ENCODE results near the gene RNU6-1.

RNU6-1 gene

DNA sequence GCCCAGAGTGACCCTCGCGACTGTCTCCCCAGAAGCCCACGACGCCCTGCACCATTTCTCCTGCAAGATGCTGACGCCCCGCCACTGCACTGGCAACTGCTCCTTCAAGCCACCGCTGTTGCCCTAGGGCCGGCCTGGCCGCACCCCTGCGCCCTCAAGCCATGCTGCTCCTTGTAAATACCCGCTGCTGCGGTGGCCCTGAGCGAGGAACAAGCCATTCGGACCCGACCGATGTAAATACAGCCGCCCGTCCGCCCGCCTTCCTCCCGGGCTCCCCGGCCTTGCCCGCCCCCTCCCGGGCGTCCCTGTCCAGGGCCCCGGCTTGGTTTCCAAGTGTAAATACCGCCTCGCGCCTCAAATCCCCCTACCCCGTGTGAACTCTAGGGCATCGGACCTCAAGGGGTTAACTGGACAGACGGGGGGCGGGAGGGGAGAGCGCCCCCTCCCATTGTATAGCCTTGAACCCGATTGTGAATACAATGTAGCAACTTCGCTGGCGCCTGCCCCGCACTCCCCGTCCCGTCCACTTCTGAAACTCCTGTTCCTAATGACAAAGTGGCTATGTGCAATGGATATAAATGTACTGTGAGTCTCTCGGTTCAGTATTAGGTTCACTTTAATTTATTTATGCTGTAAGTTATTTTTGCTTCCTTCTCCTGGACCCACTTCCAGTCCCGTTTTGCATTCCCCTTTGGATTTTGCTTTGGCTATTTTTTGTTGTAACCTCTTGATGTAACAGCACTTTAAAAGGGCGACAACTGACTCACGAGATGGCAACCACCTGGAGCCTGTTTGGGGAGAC, 5.9 kb downstream of the RNU6-1 start:
- DNase-seq (ENCODE audit: low read depth in 2 of 2), result no peak

DNA sequence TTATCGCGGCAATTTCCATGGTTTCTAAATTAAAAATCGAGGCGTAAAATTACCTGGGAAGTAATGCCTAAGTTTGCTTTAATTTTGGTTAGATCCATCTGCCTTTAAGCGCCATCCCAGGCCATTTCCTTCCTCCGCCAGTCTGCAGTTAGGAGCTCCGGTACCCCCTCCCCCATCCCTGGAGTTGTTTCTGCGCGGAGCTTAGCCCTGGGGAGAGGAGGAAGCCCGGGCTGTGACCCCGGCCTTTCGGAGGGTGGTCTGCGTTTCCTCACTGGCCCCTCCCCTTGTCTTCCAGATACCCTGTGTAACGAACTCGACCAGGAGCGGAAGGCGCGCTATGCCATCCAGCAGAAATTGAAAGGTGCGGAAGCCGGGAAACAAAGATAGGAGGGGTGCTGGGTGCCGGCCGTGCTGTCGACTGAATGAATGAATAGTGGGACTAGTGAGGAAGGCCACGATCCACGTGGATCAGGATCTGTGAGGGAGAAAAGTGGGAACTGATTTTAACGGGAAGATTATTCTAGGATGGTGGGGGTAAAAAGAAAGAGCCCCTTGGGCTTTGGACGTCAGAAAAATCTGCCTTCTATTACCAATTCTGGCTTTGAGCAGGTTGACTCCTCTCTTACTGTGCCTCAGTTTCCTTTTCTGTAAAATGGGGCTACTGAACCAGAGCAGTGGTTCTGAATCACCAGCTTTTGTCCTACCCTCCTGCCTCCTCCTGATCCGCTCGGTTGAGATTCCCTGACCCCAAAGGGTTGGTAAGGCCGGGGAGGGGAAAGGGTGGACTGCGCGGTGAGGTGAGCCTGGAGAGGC, 6.7 kb downstream of the RNU6-1 start:
- DNase-seq (ENCODE audit: low read depth in 2 of 2), result no peak

DNA sequence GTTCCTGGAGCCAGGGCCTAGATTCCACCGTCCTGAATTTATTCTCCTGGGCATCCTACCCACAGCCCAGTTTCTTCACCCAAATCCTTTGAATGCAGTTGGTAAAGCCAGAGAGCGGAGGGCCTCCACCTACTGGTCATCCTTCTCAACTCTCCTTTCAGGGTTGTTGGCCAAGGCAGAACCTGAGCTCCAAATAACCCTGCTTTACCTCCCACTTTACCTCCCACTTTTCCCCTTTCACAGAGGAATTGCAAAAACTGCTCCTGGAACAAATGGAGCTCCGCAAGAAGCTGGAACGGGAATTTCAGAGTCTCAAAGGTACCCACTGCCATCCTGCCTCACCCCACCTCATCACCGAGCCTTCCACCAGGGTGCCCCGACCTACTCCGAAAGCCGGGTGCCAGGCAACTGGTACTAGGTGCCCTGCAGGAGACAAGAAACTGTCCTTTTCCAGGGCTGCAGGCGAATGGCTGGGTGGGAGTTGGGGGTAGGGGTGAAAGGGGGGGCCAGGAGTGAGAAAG, 7.8 kb downstream of the RNU6-1 start:
- DNase-seq (ENCODE audit: low read depth in 2 of 2), result no peak

DNA sequence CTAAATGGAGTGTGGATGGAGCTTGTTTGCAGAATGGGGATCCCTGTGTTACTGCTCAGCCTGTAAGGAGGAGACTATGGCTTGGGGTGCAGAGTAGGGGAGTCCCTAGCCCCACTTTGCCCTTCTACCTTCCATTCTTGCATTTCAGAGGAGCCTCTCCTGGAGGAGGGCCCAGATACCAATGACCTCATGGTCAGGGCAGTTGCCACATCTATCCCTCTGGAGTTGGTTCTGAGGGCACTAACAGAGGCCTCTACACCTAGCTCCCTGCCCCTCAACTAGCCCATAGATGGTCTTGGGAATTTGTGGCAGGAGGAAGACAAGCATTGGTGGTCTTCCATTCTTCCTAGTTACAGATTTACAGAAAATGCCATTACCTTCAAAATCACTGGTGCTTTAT, 8.5 kb downstream of the RNU6-1 start:
- DNase-seq (ENCODE audit: low read depth in 2 of 2), result no peak

DNA sequence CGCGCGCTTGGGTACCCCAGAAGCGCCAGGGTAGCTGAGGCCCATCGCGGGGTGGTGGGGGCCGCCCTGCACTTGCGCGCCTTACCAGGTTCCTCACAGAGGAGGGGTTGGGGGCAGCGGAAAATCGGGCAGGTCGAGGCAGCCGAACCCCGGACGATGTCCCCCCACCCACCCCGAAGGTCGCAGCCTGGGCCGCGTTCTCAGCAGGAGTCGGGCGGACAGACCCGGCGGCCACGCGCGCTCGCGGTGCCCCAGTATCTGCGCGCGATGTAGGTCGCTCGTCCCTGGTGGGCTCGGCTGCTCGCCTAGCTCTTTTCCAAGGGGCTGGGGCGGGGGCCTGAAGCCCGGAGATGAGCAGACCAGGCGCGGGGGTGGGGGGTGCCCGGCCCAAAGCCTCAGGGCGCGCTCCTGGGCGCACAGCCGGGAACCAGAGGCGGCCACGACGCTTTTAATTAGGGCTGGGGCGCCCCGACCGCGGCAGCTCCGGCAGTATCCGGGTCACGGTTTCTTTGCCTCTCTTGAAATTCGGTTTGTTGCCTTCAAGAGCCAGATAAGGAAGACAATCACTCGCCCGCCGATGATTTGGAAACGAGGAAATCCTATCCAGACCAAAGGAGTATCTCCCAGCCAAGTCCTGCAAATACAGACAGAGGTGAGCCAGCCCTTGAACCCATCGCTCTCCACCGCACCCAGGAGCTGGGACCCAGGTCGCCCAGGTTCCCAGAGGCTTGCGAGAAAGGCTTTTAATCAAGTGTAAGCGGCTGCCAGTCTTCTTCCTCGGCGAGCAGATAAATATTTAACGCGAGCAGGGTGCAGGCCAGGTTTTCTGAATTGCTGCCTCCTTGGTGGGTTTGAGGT, 10.0 kb downstream of the RNU6-1 start:
- DNase-seq (ENCODE audit: low read depth in 2 of 2), result no peak

DNA sequence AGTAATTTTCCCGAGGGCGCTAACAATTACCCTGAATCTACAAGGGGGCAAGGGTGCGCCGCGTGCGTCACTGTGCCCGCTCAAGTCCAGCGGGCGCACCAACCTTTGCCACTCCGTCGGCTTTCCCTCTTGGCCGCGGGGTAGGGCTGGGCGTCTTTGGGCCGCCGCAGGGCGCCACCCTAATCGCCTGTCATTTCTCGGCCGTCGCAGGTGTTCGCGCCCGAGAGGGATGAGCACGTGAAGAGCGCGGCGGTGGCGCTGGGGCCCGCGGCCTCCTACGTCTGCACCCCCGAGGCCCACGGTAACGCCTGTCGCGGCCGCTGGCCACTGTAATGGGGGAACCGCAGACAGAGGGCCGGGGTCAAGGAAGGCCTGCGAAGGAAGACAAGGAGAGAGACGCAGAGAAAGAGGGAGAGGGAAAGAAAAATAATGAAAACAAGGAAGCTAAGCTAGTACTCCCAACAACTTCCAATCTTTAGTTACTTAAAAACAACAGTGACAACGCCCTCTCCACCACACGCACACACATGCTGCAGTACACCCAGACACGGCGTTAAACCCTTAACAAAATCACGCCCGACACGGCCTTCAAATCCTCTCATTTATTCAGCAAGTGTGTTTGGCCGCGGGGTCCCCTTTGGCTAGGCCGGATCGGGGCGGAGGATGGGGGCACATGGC, 10.7 kb downstream of the RNU6-1 start:
- DNase-seq (ENCODE audit: low read depth in 2 of 2), result no peak

DNA sequence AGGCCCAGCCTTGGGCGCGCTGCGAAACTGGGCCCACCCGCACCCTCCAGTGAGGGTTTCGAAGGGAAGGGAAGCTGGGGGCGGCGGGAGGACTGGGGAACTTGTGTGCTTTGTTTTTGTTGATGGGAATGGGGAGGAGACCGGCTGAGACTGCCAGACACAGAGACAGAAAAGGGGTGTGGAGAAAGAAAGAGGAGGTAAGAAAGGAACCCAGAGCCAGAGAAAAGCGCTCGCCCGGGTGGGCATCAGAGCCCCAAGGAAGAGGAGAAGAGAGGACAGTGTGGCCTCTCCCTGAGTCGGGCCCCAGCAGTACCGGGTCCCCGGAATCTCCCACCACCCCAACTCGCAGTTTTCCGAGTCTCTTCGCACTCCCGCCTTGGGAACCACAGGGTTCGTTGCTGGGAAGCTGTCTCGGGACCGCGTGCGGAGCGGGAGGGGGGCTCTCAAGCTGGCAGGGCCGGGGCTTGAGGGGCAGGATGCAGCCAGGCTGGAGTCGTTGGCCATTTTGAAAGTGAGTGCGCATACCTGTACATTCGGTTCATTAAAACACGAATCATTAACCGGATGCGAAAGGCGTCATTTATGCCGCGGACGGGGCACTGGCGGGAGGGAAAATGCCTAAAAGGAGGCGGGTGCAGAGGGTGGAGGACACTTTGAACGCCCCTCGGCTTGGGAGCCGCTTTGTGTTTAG, 11.4 kb downstream of the RNU6-1 start:
- no peak for DNase-seq (ENCODE audit: low read depth in 2 of 2)

DNA sequence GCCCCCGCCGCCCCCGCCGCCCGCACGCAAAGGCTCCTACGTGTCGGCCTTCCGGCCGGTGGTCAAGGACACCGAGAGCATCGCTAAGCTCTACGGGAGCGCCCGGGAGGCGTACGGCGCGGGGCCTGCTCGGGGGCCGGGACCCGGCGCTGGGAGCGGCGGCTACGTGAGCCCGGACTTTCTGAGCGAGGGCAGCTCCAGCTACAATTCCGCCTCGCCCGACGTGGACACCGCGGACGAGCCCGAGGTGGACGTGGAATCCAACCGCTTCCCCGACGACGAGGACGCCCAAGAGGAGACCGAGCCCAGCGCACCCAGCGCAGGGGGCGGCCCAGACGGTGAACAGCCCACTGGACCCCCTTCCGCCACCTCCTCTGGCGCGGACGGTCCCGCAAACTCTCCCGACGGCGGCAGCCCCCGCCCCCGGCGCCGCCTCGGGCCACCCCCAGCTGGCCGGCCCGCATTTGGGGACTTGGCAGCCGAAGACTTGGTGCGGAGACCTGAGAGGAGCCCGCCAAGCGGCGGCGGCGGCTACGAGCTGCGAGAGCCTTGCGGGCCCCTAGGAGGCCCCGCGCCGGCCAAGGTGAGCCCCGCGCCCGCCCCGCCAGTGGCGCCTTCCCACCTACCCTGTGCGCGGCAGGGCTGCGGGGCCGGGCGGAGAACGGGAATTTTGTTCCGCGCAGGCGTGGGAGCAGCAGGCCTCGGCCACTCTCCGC, 12.1 kb downstream of the RNU6-1 start:
- no peak for DNase-seq (ENCODE audit: low read depth in 2 of 2)

DNA sequence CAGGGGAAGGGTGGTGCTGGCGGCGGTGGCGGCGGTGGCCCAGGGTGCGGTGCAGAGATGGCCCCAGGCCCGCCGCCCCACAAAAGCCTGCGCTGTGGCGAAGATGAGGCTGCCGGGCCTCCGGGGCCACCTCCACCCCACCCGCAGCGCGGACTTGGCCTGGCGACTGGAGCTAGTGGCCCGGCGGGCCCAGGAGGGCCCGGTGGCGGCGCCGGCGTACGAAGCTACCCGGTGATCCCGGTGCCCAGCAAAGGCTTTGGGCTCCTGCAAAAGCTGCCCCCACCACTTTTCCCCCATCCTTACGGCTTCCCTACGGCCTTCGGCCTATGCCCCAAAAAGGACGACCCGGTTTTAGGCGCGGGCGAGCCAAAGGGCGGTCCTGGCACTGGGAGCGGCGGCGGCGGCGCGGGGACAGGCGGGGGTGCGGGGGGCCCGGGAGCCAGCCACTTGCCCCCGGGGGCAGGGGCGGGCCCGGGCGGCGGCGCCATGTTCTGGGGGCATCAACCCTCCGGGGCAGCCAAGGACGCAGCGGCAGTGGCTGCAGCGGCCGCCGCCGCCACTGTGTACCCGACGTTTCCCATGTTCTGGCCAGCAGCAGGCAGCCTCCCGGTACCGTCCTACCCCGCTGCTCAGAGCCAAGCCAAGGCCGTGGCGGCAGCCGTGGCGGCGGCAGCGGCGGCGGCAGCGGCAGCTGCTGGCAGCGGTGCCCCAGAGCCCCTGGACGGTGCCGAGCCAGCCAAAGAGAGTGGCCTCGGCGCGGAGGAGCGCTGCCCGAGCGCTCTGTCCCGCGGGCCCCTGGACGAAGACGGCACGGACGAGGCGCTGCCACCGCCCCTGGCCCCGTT, 12.9 kb downstream of the RNU6-1 start:
- DNase-seq (ENCODE audit: low read depth in 2 of 2), result no peak

DNA sequence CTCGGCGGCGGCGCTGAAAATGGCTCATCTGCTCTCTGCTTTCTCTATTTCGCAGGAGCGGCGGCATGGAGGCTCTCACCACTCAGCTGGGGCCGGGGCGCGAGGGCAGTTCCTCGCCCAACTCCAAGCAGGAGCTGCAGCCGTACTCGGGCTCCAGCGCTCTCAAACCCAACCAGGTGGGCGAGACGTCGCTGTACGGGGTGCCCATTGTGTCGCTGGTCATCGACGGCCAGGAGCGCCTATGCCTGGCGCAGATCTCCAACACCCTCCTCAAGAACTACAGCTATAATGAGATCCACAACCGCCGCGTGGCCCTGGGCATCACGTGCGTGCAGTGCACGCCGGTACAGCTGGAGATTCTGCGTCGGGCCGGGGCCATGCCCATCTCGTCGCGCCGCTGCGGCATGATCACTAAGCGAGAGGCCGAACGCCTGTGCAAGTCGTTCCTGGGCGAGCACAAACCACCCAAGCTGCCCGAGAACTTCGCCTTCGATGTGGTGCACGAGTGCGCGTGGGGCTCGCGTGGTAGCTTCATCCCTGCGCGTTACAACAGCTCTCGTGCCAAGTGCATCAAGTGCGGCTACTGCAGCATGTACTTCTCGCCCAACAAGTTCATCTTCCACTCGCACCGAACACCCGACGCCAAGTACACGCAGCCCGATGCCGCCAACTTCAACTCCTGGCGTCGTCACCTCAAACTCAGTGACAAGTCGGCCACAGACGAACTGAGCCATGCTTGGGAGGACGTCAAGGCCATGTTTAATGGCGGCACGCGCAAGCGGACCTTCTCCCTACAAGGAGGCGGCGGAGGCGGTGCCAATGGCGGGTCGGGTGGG, 13.7 kb downstream of the RNU6-1 start:
- no peak for DNase-seq (ENCODE audit: low read depth in 2 of 2)

DNA sequence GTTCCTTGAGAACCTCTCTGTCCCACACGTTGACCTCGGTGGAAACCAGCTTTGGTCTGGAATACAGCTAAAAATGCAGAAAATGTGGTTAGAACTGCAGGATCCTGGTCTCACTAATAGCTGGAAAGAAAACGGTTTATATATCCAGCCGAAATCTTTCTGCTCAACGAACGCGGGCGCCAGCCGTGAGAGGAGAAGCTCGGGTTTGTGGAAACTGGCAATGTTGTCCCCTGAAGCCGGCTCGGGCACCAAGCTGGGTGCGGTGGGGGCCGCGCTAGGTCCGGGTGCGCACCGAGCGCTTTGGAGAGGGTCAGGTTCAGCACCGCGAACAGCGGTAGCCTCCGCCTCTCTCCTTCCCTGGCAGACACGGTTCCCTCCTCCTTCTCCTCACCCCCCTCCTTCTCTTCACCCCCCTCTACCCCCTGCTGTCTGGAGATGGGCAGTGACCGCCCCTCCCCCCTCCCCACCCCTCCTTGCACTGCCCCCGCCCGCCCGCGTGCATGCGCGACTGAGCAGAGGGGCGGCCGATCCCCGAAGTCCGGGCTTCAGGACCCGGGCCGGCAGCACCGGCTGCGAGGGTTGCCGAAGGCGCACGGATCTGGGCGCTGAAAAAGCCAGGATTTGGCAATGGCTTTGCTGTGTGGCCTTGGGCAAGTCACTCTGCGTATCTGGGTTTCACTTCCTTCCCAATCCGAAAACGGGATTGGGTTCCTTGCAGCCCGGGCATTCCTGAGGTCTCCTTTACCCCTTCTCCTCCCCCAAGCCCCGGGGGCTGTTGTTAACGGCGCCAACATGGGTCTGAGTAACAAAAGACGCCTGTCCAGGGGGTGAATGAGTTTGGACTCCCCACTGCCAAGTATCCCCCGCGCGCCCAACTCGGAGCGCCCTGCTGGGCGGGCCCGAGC, 14.6 kb downstream of the RNU6-1 start, which contains the start of gene SKOR1:
SKOR1 (plus strand) TSS at position 534 of the 905 bp plus-strand sequence; CDS start at position 628, 94 bp downstream.
- DNase-seq (ENCODE audit: low read depth in 2 of 2), result no peak

DNA sequence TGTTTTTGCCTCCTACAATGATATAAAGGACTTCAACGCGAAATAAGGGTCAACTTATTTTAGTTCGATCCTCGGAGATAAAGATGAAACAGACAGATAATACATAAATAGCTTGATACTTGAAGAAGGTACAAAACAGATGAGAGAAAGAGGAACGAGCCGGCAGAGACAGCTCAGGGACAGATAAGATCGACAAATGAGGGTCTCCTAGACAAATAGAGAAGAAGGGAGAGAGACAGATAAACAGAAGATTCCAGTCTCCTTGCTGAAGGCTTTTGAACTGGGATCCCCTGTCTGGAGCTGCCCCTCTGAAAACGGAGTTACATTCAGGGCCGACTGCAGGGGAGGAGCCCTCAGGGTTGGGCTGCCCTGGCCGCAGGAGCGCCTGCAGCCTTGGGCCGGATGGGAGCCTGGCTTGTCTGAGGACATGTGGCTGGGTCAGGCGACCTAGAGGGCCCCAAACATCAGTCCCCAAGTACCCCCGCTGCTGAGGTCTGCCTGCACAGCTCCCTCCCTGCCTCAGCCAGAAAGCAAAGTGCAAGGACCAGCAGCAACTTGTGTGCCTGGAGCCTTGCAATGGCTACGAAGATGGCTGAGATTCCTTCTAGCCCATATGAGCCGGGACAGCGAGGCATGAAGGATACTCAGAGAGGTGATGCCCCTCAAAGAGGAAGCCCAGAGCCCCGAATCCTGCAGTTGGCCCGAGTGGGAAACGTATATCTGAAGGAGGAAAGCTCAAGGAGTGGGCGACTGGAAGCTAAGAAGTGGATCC, 15.5 kb downstream of the RNU6-1 start:
- DNase-seq (ENCODE audit: low read depth in 2 of 2), result no peak

DNA sequence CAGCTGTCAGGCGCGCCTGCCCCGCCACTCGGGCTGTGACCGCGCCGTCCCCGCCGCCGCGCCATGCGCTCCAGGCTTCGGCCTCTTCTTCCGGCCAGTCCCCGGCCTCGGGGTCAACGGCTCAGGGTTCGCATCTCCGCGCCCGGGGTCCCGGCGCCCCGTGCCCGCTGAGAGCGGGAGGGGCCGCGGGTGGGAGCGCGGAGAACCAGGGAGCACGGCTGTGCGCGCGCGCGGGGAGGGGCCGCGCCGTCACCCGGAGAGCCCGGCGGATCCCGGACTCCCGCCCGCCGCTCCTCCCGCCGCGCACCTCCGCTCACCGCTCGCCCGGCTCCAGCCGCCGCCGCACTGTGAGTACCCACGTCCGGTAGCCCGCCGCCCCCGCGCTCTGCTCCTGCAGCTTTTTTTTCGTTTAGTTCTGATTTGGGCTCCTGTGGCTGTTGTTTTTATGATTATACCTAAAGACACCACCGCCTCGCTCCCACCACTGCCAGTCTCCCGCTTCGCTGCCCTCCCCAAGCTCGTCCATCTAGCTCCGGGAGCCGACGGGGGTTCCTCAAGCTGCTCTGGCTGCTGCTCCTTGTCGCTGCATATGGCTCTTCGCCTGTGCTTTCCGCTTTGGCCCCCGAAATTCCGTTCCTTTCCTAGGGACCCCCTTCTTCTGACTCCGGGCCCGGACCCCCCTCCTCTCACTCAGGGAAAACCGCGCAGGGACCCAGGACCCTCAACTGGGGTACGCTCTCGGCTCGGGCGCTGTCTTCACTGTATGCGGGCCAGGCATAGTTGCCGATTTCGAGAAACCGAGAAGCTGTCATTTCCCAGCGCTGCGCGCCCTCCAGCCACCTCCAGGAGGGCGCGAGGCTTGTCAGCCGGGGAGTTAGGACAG, 16.3 kb downstream of the RNU6-1 start:
- DNase-seq (ENCODE audit: low read depth in 2 of 2), result no peak

DNA sequence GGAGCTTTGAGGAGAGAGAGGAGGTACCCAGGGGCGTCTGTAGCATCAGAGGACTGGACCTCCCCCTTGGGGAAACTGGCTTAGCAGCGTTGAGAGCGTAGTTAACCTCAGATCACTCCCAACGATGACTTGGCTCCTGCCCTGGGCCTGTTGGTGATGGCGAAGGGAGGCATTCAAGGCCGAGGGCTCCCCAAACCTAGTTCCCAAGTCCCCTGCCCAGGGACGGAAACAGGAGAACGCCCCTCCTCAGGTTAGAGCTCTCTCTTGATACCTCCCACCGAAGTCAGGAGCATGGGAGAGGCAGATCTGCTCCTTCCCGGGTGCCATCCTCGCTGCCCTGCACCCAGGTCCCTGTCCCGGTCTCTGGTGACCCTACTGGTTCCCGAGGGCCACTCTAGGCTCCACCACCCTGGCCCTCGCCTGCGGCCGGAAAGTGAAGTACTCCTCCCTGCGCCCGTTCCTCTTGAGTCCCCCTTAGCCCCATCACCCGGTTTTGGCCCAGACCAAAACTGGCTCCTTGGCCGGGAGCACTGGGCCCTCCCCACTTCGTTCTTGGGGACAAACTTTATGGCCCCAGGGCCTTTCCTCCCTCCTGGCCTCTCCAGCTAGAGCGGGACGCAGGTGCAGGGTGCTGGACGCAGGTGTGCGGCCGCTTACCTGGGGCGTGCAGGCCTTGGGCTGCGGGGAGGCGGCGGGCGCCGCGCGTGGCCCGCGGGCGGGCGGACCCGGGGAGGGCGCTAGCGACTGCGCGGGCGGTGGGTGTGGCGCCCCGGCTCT, 17.1 kb downstream of the RNU6-1 start:
- DNase-seq (ENCODE audit: low read depth in 2 of 2), result no peak
